Panc1 (cell line): ENCODE data around the gene SCN2B.

ENCODE experiments used
- CTCF ChIP-seq: fragments of 450-650 bp; IDR thresholded peaks from 2 replicates; pipeline ENCODE4 v1.5.1; 2017; ENCODE audit warnings: mild to moderate bottlenecking
- POLR2AphosphoS5 ChIP-seq: IDR thresholded peaks from 2 replicates; pipeline ENCODE4 v1.6.1; 2012; ENCODE audit warnings: mild to moderate bottlenecking, low read depth, low read length, moderate library complexity

GRCh38 chr11:118200901-118201680, 24.7 kb upstream of the SCN2B start:
- TF ChIP-seq CTCF (no peak), POLR2AphosphoS5 (no peak)
